ENCODE measurements around the gene DEF6. TPM values are rescaled to one million over a fixed set of nuclear protein-coding genes. Genes with fewer than 3 reads are reported as not detected.
A peak's percentile ranks its signal among the peaks of the same experiment; 100 is the strongest.

Gene DEF6
- 3.7 and 4.1 TPM in 2 replicates for polyA plus RNA-seq (2011; rRNA removed)
- polyA minus RNA-seq (2011; rRNA and poly(A)+ RNA removed), result 1.3 and 2.8 TPM in 2 replicates

- DNase-seq (ENCODE audit: low read depth), result no peak
- peaks cover 13% of the 10 kb centered on the region for H3K36me3 ChIP-seq (ENCODE audit: control insufficient read depth, insufficient read depth, low read length)
- POLR2A ChIA-PET, result no interaction called here
- peak within 1 kb of the TSS; percentile 47 for H3K4me3 ChIP-seq (ENCODE audit: low read depth, low read length)
- no peaks in the 10 kb centered on the region for H3K27me3 ChIP-seq (ENCODE audit: control insufficient read depth, insufficient read depth, low read length)
- TF ChIP-seq CTCF (IDR thresholded peaks at IDR 0.05; ENCODE audit: insufficient read depth, low read depth, low read length), result peak; percentile 73
- CTCF ChIA-PET, result interaction anchor here (0.6 to 6.2 kb wide), 16 partner anchors 11 to 244 kb away, joined by 3 to 57 read pairs (median 4); partner anchors contain the start of genes FANCE and RPL10A
Observed at GRCh38 chr6:35297601-35298481, at the start of gene DEF6. Gene DEF6, plus strand, starts transcription at chr6:35297818. Its CDS starts 39 bp downstream, at chr6:35297857.

- TF ChIP-seq CTCF (IDR thresholded peaks at IDR 0.05; ENCODE audit: insufficient read depth, low read depth, low read length), result no peak
- ChIA-PET POLR2A (interaction anchor here (1.0 kb wide), 1 partner anchor 11 kb away, joined by 3 read pairs; the partner anchor contains the start of gene ZNF76), CTCF (interaction anchor here (1.8 to 5.3 kb wide), 4 partner anchors 10 to 101 kb away, joined by 7 to 19 read pairs (median 8); no protein-coding TSS in a partner anchor)
- DNase-seq (ENCODE audit: low read depth), result no peak
- H3K4me3 ChIP-seq (ENCODE audit: low read depth, low read length), result no peak overlapping the region
- H3K27me3 ChIP-seq (ENCODE audit: control insufficient read depth, insufficient read depth, low read length), result no peaks in the 10 kb centered on the region
- peaks cover 6% of the 10 kb centered on the region for H3K36me3 ChIP-seq (ENCODE audit: control insufficient read depth, insufficient read depth, low read length)
Observed at GRCh38 chr6:35248300-35248699, 49.3 kb upstream of the DEF6 start.

GRCh38 chr6:35248965-35249364 is 48.7 kb upstream of the DEF6 start:
- no peaks in the 10 kb centered on the region for H3K27me3 ChIP-seq (ENCODE audit: control insufficient read depth, insufficient read depth, low read length)
- no peak for DNase-seq (ENCODE audit: low read depth)
- no peak for TF ChIP-seq CTCF (IDR thresholded peaks at IDR 0.05; ENCODE audit: insufficient read depth, low read depth, low read length)
- POLR2A ChIA-PET, result interaction anchor here (1.0 kb wide), 1 partner anchor 10 kb away, joined by 3 read pairs; the partner anchor contains the start of gene ZNF76
- no peak overlapping the region for H3K4me3 ChIP-seq (ENCODE audit: low read depth, low read length)
- H3K36me3 ChIP-seq (ENCODE audit: control insufficient read depth, insufficient read depth, low read length), result peaks cover 4% of the 10 kb centered on the region
- CTCF ChIA-PET, result interaction anchor here (1.2 to 5.4 kb wide), 6 partner anchors 8 to 102 kb away, joined by 3 to 43 read pairs (median 8); no protein-coding TSS in a partner anchor

- ChIA-PET CTCF (interaction anchor here (0.6 to 5.4 kb wide), 2 partner anchors 11 to 898 kb away, joined by 3 to 43 read pairs; no protein-coding TSS in a partner anchor), POLR2A (no interaction called here)
- DNase-seq (ENCODE audit: low read depth), result no peak
- no peak overlapping the region for H3K4me3 ChIP-seq (ENCODE audit: low read depth, low read length)
- no peaks in the 10 kb centered on the region for H3K36me3 ChIP-seq (ENCODE audit: control insufficient read depth, insufficient read depth, low read length)
- H3K27me3 ChIP-seq (ENCODE audit: control insufficient read depth, insufficient read depth, low read length), result no peaks in the 10 kb centered on the region
- no peak for TF ChIP-seq CTCF (IDR thresholded peaks at IDR 0.05; ENCODE audit: insufficient read depth, low read depth, low read length)
Observed at GRCh38 chr6:35251949-35252348, 45.7 kb upstream of the DEF6 start.

- TF ChIP-seq CTCF (IDR thresholded peaks at IDR 0.05; ENCODE audit: insufficient read depth, low read depth, low read length), result no peak
- ChIA-PET POLR2A (no interaction called here), CTCF (interaction anchor here (5.4 kb wide), 1 partner anchor 12 kb away, joined by 43 read pairs; no protein-coding TSS in a partner anchor)
- no peaks in the 10 kb centered on the region for H3K36me3 ChIP-seq (ENCODE audit: control insufficient read depth, insufficient read depth, low read length)
- no peak overlapping the region for H3K4me3 ChIP-seq (ENCODE audit: low read depth, low read length)
- no peak for DNase-seq (ENCODE audit: low read depth)
- no peaks in the 10 kb centered on the region for H3K27me3 ChIP-seq (ENCODE audit: control insufficient read depth, insufficient read depth, low read length)
Observed at GRCh38 chr6:35253249-35253648, 44.4 kb upstream of the DEF6 start.
